HG03103 (cell line): Measurements from ENCODE around the gene RHOD.

Source experiments
- ATAC-seq: cut with Tn5 transposase; IDR thresholded peaks from one replicate; pipeline ENCODE4 v1.9.1; 2021; ENCODE audit warnings: low read depth; ENCODE audit not compliant: unreplicated experiment

RHOD gene

GRCh38 chr11:67113231-67113721, 56.6 kb downstream of the RHOD start:
- no peak for ATAC-seq

- ATAC-seq = no peak
Observed at GRCh38 chr11:67114275-67114896, 57.7 kb downstream of the RHOD start.

GRCh38 chr11:67116758-67117105, 60.1 kb downstream of the RHOD start:
- no peak for ATAC-seq

- ATAC-seq = no peak
Observed at GRCh38 chr11:67117176-67117575, 60.5 kb downstream of the RHOD start.

- ATAC-seq = no peak
Observed at GRCh38 chr11:67117672-67118180, 61.1 kb downstream of the RHOD start.

DNA sequence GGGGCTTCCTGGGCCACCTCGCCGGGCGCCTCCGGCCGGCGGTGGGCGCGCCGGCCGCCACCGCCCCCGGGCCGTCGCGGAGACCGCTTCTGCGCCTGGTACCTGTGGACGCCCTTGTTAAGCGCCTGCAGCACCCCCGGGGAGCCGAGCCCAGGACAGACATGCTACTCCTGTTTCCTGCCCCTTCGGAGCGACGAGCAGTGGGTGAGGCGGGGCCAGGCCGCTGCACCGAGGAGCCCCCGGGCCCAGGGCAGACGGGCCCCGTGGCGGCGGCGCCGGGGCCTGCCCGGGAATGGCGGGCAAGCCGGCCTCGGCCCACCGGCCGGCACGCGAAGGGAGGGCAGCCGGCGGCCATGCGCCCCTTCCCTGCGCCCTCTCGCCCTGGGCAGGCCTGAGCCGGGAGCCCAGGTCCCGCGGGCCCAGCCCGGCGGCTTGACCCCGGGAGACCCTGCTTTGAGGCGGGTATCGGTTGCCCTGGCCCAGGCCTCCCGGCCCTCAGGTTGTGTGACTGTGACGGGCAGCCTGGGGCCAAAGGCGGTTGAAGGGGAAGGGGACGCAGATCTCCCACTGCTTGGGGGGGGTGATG, 61.6 kb downstream of the RHOD start:
- peak; percentile 1 for ATAC-seq

DNA sequence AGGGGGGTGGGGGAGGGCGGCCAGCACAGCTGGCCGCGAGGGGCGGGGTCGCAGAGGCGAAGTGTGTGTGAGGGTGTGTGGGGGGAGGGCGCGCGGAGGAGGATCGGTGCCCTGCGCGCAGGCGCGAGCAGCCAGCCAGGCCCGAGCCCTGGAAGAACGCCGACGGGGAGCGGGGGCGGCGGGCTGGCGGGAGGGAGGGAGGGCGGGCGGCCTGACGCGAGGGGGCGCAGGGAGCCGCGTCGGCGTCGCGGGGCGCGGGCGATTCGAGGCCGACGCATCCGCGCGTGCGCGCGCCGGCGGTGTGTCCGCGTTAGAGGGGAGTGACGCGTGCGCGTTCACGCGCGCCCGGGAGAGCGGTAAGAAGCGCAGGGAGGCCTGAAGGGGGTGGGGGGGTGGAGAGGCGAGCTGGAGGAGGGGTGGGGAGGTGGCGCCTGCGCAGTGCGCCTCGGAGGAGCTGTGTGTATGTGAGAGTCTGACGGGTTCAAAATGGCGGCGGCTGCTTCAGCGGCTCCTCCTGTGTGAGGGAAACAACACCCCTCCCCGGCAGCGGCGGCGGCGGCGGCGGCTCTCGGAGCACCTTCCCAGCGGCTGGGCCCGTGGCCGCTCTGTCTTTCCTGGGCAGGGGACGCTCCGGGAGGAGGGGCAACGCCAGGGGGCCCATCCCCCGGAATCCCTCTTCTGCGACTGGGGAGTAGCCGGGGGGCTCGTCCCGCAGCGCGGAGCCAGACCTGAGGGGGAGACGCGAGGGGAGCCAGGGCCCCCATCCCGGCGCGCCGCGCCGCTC, 62.3 kb downstream of the RHOD start, which contains the start of gene KDM2A:
TSS of gene KDM2A (plus strand) at position 463 of the 784 bp plus-strand sequence. CDS start 2,054 bp downstream, outside the sequence.
- ATAC-seq = peak; percentile 44

GRCh38 chr11:67119585-67120391, 63.1 kb downstream of the RHOD start:
- peak; percentile 2 for ATAC-seq

GRCh38 chr11:67120456-67120855, 63.8 kb downstream of the RHOD start:
- ATAC-seq = no peak

DNA sequence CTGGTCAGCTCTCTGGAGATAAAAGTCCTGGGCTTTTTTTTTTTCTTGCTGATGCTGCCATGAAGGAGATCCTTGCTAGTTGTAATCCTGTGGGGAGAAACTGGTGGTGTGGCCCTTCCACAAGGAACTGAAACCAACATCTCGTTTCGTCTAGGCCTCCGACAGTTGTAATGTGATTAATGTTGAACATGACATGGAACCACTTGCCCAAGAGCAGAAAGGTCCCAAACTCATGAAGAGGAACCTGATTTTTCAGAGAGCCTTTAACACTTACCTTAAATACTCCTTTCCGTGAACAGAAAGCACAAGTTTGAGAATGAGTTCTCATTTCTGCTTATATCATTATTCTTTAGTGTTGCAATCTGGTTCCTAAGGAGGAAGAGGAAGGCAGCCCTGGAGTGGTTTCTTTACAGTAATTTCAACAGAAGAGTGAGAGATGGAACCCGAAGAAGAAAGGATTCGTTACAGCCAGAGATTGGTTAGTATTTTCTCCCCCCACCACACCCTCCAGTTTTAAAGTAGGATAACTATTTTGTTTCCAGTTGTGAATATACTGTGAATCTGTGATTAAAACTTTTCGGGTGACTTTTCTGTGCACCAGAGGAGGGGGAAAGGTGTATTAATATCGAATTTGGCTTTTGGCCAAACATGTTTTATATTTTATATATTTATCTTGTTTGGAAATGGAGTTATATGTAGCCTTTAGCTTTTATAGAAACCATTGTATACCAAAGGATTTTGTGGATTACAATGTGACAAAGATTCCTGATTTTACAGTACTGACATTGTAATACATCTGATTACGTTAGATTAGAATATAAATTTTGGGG, 64.4 kb downstream of the RHOD start:
- ATAC-seq = no peak
